ENCODE results near the gene BFAR.
"Not testable (repeated sequence)": the region's sequence is repeated elsewhere in the genome, so short reads cannot be mapped to it uniquely, and the experiment has no call there.

BFAR gene

DNA sequence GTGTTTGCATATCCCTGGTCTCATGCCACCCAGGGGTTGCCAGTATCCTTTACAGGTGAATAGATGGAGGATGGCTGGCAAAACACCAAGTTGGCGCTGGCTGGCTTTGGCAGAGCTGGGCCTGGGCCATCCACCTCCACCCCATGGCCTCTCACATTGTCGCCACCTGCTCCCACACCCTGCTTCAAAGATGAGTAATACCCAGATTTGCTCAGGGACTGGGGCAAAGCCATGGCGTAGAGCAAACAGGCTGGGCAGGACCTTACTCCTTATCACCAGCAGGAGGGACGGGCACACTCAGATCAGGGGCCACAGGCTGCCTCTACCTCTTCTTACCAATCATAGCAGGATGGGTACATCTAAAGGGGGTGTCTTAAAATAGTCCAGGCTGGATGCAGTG is 37.0 kb downstream of the BFAR start:
- TF ChIP-seq, protein P1, sequence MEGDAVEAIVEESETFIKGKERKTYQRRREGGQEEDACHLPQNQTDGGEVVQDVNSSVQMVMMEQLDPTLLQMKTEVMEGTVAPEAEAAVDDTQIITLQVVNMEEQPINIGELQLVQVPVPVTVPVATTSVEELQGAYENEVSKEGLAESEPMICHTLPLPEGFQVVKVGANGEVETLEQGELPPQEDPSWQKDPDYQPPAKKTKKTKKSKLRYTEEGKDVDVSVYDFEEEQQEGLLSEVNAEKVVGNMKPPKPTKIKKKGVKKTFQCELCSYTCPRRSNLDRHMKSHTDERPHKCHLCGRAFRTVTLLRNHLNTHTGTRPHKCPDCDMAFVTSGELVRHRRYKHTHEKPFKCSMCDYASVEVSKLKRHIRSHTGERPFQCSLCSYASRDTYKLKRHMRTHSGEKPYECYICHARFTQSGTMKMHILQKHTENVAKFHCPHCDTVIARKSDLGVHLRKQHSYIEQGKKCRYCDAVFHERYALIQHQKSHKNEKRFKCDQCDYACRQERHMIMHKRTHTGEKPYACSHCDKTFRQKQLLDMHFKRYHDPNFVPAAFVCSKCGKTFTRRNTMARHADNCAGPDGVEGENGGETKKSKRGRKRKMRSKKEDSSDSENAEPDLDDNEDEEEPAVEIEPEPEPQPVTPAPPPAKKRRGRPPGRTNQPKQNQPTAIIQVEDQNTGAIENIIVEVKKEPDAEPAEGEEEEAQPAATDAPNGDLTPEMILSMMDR (IDR thresholded peaks at IDR 0.05; ENCODE audit: low read depth, low read length) = no peak

GRCh38 chr16:14672403-14672971 is 39.7 kb downstream of the BFAR start:
- no peaks in the 10 kb centered on the region; the same call in 1 of the 2 replicates for H3K27me3 ChIP-seq

More for the DNA sequence above, 37.0 kb downstream of the BFAR start:
- Histone ChIP-seq H3K4me3 (ENCODE audit: low read depth, low read length) (no peak overlapping the region), H3K36me3 (peaks cover 27% of the 10 kb centered on the region), H3K9me3 (no peaks in the 10 kb centered on the region), H3K27me3 (no peaks in the 10 kb centered on the region), H3K4me1 (no peaks in the 10 kb centered on the region)
- no peak for DNase-seq

GRCh38 chr16:14676633-14677032 is 43.9 kb downstream of the BFAR start:
- no peaks in the 10 kb centered on the region; the same call in 1 of the 2 replicates for H3K27me3 ChIP-seq
- H3K9me3 ChIP-seq = no peaks in the 10 kb centered on the region
- DNase-seq = no peak
- TF ChIP-seq, protein P1 (IDR thresholded peaks at IDR 0.05; ENCODE audit: low read depth, low read length) = no peak
- no peak overlapping the region for H3K4me3 ChIP-seq (ENCODE audit: low read depth, low read length)
- no peaks in the 10 kb centered on the region for H3K36me3 ChIP-seq
- no peaks in the 10 kb centered on the region for H3K4me1 ChIP-seq

More at GRCh38 chr16:14672403-14672971, 39.7 kb downstream of the BFAR start:
- DNase-seq = no peak
- Histone ChIP-seq H3K4me1 (no peaks in the 10 kb centered on the region), H3K4me3 (ENCODE audit: low read depth, low read length) (no peak overlapping the region), H3K9me3 (no peaks in the 10 kb centered on the region), H3K36me3 (peaks cover 5% of the 10 kb centered on the region; the same call in 1 of the 2 replicates)
- TF ChIP-seq, protein P1 (IDR thresholded peaks at IDR 0.05; ENCODE audit: low read depth, low read length) = no peak

DNA sequence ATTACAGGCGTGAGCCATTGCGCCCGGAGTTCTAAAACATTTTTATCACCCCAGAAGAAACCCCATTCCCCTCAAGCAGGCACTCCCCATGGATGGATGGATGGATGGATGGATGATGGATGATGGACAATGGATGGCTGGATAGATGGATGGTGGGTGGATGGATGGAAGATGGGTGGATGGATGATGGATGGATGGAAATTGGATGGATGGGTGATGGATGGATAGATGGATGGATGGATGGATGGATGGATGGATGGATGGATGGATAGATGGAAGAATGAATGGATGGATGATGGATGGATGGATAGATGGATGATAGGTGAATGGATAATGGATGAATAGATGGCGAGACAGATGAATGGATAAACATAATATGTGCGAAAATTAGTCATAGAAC is 44.9 kb downstream of the BFAR start:
- Histone ChIP-seq H3K27me3 (no peaks in the 10 kb centered on the region; the same call in 1 of the 2 replicates), H3K4me1 (no peaks in the 10 kb centered on the region), H3K9me3 (no peaks in the 10 kb centered on the region), H3K4me3 (ENCODE audit: low read depth, low read length) (no peak overlapping the region), H3K36me3 (no peaks in the 10 kb centered on the region)
- no peak for DNase-seq
- TF ChIP-seq, protein P1 (IDR thresholded peaks at IDR 0.05; ENCODE audit: low read depth, low read length) = no peak

- no peaks in the 10 kb centered on the region; the same call in 1 of the 2 replicates for H3K27me3 ChIP-seq
- no peak for DNase-seq
- H3K4me1 ChIP-seq = no peaks in the 10 kb centered on the region
- H3K36me3 ChIP-seq = no peaks in the 10 kb centered on the region
- H3K4me3 ChIP-seq (ENCODE audit: low read depth, low read length) = no peak overlapping the region
- TF ChIP-seq, protein P1 (IDR thresholded peaks at IDR 0.05; ENCODE audit: low read depth, low read length) = no peak
- no peaks in the 10 kb centered on the region for H3K9me3 ChIP-seq
Observed at GRCh38 chr16:14678748-14679497, 46.2 kb downstream of the BFAR start.

- not testable (repeated sequence) for H3K9me3 ChIP-seq; H3K36me3 ChIP-seq; H3K4me3 ChIP-seq (ENCODE audit: low read depth, low read length); DNase-seq; H3K4me1 ChIP-seq; H3K27me3 ChIP-seq
Observed at GRCh38 chr16:14680396-14680795, 47.6 kb downstream of the BFAR start.
